T-helper 2 cell treated with Interferon-gamma antibody and Interleukin-4, amounts not matched to agents 100 ng/mL and 5 ng/mL, for 36 hours (primary cell): Measurements from ENCODE around the gene RNF43. TPM values are rescaled to one million over a fixed set of nuclear protein-coding genes. Genes with fewer than 3 reads are reported as not detected.

Experiments used
- total RNA-seq: library from RNA; stranded (reverse); gene quantifications from 2 replicates; pipeline ENCODE4 v1.2.3, GENCODE V29; 2022

RNF43 gene
- total RNA-seq, 1 donor from 2014 or later, result 3.6 TPM

Other genes starting within 250 kb of the RNF43 start
- not detected in 2 replicates for gene EPX, start 224.8 kb downstream of the RNF43 start, total RNA-seq
- gene MKS1, start 198.3 kb downstream of the RNF43 start, total RNA-seq, result 17.9 and 20.2 TPM in 2 replicates
- gene LPO, start 178.9 kb downstream of the RNF43 start, total RNA-seq, result not detected in 2 replicates
- not detected in 2 replicates for gene MPO, start 136.6 kb downstream of the RNF43 start, total RNA-seq
- 76.8 and 77.0 TPM in 2 replicates for gene TSPOAP1, start 88.7 kb downstream of the RNF43 start, total RNA-seq
- gene SUPT4H1, start 65.3 kb downstream of the RNF43 start, total RNA-seq, result 88.6 and 90.0 TPM in 2 replicates
- 1.2 TPM in 2 replicates for gene HSF5, start 70.9 kb upstream of the RNF43 start, total RNA-seq
- 57.3 and 59.7 TPM in 2 replicates for gene MTMR4, start 97.1 kb upstream of the RNF43 start, total RNA-seq